Activated CD4-positive, alpha-beta T cell treated with anti-CD3 and anti-CD28 coated beads, Interleukin-2, amount 50 U/mL, for 16 hours (primary cell): ENCODE data around the gene OGDH.
"Not testable (repeated sequence)": the region's sequence is repeated elsewhere in the genome, so short reads cannot be mapped to it uniquely, and the experiment has no call there.

Source experiments
- DNase-seq: peaks from one replicate; pipeline ENCODE4 v3.0.0-alpha.2; 2020

The OGDH gene

DNA sequence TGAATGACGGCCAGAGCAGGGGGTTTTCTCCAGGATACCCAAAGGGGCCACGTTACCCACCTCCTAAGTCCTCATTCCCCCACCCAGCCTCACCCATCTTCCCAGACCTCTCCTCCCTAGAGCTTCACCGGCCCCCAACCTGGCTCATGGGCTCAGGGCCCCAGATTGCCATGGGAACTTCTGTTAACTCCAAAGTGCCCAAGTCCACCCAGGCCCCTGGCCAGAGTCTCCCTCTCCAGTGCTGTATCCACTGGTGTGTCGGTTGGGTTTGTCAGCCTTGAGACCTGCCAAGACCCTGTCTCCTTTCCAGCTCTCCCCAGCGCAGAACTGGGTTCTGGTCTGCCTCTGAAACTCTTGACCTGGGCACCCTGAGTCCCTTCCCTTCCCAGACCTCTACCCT lies 105.1 kb downstream of the OGDH start:
- no peak for DNase-seq

DNA sequence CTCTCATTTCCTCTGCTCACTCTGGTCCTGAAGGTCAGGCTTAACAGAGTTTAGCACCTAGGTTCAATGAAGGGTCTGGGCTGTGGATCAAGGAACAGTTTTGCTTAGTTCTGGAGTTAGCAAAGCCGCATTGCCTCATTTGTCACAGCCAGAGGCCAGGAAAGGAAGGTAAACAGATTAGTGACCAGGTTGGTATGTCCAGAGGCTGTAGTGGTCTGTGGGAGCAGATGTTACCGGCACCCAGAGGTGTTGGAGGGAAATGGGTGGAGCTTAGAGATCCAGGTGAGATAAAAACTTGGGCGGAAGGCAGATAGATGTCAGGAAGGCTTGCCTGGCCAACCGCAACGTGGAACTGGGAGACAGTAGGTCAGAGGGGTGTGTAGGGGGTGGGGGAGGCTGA lies 105.6 kb downstream of the OGDH start:
- DNase-seq = no peak

DNA sequence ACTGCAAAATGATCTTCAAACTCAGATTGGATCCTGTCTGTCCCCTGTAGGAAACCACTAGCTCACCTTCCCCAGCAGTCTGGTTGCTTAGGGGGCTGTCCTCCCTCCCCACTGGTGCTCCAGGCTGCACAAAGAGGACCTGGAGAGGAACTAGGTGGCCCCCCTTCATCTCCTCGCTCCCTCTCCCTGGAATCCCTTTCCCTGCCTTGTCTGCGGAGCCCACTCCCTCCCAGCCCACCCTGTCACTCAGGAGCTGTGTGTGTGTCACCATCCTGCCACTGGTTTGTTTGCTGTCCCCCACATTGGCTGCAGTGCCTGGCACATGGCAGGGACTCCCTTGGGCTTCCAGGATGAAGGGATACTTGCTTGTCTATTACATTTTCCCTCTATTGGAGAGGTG lies 106.7 kb downstream of the OGDH start:
- DNase-seq = no peak

DNA sequence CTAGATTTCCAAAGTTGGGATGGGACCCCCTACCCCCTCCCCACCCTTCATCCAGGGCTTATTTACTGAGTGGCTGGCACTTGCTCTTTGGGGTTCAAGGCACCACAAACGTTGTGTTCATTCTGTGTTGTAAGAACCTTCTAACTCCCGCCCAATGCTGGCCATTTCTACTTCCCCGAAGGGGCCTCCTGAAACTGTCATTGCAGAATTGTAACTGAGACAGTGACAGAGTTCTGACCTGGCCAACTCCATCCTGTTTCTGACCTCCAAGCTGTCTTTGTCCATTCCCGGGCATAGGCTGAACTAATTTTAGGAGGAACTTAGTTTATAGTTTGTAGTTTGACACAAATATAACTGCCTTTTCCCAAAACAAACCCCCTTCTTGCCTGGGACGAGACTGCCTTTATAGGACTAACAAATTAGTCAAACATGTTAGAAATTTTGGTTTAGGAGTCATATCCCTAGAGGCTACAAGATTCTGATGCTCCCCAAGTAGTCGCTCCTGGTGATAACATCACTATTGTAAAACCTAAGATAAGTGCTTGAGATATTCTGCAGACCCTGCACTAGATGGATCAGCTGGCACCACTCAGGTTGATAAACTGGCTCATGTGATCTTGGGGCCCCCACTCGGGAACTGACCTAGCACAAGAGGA lies 107.4 kb downstream of the OGDH start:
- no peak for DNase-seq

DNA sequence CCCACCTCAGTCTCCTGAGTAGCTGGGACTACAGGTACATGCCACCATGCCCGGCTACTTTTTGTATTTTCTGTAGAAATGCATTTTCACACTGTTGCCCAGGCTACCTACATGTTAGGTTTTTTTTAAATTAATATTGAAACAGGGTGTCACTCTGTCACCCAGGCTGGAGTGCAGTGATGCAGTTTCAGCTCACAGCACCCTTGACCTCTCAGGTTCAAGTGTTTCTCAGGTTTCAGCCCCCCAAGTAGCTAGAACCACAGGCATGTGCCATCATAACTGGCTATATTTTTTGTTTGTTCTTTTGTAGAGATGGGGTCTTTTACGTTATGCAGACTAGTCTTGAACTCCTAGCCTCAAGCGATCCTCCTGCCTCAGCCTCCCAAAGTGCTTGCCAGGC lies 109.8 kb downstream of the OGDH start:
- no peak for DNase-seq

DNA sequence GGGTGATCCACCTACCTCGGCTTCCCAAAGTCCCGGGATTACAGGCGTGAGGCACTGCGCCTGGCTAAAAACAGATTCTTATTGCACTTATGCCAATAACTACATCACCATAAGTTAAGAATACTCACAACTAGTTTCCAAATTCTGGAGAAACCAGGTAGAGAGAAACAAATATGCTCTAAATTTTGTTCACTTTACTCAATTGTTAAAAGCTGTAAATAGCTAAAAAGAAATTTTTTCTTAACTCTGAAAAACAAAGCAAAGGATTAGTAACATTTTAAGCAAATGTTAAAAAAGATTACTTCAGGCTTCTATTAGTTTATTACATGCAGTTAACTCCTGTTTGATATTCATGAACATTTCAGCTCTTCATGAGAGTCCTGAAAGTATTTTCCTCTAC lies 113.9 kb downstream of the OGDH start:
- no peak for DNase-seq

DNA sequence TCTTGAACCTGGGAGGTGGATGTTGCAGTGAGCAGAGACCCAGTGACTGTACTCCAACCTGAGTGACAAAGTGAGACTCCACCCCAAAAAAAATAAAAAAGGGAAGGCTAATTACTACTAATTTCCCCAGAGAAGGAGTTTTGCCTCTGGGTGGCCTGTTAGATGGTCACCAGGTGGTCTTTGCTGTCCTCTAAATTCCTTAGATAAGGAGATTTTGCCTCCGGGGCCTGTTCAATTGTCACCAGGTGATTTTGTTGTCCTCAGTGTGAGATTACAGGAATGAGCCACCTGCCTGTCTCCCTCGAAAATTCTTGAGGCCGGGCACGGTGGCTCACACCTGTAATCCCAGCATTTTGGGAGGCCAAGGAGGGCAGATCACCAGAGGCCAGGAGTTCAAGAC lies 117.8 kb downstream of the OGDH start:
- no peak for DNase-seq

DNA sequence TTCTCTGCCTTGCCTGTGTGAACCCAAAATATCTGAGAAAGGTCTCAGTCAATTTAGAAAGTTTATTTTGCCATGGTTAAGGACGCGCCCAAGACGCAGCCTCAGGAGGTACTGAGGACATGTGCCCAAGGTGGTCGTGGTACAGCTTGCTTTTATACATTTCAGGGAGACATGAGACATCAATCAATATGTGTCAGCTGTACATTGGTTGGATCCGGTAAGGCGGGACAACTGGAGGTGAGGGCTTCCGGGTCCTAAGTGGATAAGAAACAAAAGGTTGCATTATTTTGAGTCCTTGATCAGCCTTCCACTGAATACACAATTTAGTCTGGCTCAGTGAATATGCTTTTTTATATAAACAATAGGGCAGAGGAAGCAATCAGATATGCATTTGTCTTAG lies 119.8 kb downstream of the OGDH start:
- DNase-seq = not testable (repeated sequence)

DNA sequence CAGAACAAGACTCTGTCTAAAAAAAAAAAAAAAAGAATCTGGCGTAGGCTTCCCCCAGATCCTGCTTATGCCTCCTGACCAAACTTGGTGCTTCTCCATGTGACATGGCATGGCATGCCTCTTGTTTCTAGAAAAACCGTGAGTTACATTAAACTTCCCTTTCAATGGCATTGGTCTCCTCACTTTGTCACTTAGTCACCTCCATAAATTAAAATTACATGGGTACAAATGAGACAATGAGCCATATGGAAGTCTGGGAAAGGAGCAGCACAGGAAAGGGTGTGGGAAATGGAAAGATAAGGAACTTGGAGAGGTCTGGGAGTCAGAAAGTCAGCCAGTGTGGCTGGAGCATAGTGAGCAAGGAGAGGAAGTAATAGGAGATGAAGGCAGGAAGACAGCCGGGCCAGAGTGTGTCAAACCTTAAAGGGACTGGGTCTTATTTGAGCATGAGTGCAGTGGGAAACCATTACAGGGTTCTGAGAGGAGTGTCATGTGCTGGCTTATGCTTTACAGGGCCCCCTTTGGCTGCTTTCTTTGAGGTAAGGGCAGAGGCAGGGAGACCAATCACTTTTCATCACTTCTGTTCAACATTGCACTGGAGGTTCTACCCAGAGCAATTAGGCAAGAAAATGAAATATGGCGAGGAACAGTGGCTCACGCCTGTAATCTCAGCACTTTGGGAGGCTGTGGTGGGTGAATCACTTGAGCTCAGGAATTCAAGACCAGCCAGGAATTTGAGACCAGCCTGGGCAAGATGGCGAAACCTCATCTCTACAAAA lies 120.9 kb downstream of the OGDH start:
- DNase-seq = no peak

DNA sequence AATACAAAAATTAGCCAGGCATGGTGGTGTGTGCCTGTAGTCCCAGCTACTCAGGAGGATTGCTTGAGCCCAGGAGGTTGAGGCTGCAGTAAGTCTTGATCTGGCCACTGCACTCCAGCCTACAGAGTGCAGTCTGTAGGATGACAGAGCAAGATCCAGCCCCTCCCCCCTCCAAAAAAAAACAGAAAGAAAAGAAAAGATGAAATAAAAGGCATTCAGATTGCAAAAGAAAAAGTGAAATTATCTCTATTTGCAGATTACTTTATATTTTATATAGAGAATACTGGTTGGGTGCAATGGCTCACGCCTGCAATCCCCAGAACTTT lies 121.5 kb downstream of the OGDH start:
- no peak for DNase-seq

DNA sequence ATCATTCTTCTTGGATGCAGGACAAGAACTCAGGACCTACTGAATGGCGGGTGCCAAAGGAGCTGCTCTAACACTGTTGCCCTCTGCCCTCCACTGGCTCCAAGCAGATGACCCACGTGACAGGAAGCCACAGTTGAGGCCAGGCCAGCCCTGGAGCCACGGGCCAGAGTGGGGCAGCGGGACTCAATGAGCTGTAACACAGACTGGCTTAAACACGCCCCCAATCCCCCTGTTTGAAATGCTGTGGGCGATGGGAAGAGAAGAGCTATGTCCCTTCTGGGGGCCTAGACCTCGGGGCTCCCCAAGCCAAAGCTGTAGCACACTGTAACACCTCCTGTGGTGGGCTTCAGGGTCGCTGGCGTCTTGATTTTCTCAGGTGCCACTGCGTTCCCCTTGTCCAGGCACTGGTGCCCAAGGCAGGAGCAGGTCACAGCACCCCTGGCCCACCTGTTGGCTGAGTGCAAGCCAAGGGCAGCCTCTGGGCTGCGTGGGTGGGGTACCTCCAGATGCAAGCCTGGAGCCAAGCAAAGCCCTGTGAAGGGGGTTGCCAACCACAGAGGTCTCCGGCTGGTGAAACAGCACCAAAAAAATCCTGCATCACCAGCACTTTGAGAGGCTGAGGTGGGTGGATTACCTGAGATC lies 123.6 kb downstream of the OGDH start:
- DNase-seq = no peak

DNA sequence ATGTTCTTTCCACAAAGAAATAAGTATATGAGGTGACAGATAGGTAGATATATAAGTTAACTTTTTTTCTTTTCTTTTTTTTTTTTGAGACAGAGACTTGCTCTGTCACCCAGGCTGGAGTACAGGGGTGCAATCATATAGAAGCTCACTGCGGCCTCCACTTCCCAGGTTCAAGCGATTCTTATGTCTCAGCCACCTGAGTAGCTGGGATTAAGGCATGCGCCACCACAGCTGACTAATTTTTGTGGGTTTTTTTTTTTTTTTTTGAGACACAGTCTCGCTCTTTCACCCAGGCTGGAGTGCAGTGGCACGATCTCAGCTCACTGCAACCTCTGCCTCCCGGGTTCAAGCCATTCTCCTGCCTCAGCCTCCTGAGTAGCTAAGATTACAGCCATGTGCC lies 126.5 kb downstream of the OGDH start:
- DNase-seq = not testable (repeated sequence)

DNA sequence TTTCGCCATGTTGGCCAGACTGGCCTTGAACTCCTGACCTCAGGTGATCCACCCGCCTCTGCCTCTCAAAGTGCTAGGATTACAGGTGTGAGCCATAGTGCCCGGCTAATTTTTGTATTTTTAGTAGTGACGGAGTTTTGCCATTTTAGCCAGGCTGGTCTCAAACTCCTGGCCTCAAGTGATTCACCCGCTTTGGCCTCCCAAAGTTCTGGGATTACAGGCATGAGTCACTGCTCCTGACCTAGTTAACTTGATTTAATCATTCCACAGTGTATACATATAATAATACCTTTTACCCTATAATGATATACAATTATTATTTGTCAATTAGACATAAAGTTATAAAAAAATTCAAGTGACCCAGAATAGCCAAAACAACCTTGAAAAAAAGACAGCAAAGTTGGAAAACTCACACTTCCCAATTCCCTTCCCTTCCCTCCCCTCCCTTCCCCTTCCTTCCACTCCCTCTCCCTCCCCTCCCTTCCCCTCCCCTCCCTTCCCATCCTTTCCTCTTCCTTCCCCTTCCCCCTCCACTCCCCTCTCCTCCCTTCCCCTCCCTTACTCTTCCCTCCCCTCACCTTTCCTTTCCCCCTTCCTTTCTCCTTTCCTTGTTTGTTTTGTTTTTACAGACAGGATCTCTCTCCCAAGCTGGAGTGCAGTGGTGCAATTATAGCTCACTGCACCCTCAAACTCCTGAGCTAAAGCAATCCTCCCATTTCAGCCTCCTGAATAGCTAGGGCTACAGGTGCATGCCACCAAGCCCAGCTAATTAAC lies 127.5 kb downstream of the OGDH start:
- DNase-seq = no peak

DNA sequence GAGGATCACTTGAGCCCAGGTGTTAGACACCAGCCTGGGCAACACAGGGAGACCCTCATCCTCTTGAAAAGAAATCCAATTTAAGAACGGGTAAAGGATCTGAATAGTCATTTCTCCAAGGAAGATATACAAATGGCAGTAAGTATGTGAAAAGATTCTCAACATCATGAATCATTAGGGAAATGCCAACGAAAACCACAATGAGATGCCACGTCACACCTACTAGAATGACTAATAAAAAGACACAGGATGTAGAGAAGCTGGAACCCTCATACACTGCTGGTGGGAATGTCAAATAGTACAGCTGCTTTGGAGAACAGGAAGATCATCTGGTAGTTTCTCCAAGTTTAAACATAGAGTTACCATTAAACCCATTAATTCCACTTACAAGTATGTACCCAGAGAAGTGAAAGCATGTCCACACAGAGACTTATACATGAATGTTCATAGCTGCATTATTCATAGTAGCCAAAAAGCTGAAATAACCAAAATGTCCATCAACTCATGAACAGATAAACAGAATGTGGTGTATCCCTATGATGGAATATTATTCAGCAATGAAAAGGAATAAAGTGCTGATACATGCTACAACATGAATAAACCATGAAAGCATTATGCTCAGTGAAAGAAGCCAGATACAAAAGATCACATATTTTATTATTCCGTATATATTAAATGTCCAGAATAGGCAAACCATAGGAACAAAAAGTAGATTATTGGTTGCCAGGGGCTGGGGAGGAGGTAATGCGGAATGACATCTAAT lies 129.2 kb downstream of the OGDH start:
- DNase-seq = peak; percentile 87

DNA sequence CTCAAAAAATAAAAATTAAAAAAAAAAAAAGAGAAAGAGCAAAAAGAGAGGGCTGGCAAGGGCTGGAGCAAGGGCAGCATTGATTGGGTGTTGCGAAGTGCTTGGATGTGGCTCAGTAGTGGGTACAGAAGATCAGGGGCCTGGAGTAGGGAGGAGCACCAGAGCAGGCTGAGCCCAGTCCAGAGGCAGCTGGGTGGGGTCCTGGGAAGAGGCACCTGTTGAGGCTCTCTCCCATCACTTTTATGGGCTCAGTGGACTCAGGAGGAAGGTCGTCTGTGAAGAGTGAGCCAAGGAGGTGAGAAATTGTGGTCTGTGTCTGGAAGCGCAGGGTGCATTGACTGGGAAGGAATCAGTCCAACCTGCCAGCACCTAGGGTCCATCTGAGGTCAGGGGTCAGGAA lies 130.5 kb downstream of the OGDH start:
- DNase-seq = no peak

DNA sequence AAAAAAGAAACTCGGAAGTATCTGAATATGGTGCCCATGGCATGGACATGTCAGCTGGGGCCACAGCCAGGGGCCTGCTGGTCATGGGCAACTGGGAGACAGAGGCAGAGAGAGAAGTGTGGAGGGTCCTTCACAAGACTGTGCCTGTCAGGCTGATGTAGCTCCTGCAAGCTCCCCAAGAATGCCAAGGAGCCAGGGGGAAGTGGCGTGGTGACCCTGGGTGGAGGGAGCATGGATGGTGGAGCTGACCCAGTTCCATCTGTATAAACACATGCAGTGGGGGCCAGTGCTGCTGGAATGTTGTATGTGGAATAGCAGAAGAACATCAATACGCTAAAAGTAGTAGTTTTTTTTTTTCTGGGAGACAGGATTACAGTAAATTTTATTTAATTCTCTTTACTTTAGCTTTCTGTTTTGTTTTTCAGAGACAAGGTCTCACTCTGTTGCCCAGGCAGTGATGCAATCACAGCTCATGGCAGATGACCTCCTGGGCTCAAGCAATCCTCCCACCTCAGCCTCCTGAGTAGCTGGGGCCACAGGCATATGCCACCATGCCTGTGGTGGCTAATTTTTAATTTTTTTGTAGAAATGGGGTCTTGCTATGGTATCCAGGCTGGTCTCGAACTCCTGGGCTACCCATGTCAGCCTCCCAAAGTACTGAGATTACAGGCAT lies 131.8 kb downstream of the OGDH start:
- DNase-seq = no peak

DNA sequence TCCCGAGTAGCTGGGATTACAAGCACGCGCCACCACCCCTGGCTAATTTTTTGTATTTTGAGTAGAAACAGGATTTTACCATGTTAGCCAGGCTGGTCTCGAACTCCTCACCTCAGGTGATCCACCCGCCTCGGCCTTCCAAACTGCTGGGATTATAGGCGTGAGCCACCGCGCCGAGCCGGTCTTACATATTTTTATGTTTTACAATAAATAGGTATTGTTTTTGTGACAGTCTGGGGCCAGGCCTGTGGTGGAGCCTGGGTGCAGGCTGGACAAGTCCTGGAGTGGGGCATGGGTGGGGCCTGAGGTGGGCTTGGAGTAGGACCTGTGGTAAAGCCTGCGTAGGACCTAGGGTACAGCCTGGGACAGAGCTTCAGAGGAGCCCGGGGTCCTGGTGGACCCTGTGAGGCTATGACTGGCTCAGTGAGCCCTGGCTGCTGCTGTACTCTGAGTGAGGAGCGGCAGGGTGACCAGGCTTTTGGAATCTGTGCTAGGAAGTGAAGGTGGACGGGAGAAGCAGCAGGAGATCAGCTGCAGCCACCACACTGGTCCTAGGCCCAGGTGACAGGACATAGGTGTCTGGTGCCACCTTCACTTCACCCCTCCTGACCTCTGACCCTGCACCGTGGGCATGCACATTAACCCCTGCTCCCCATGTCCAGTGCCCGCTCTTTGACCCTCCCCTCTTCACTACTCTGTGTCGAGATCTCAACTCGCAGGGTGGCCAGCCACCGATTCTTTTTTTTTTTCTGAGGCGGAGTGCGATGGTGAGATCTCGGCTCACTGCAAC lies 132.6 kb downstream of the OGDH start:
- DNase-seq = no peak

DNA sequence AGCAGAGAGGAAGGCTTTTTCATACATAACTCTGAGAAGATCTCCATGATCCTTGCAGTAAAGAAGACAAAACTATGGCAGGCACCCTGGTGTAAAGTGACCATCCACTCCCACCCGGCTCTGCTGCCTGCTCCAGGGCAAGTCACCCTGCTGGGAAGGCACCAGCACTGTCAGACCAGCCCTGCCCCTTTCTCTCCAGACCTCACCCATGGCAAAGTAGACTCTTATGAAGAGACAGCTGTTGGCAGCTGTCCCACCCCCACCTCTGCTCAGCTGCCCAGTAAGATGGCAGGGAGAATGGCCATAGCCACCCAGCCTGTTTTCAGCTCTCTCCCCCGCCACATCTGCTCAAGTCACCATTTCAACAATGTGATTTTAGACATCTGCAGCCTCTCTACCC lies 133.6 kb downstream of the OGDH start:
- DNase-seq = no peak

DNA sequence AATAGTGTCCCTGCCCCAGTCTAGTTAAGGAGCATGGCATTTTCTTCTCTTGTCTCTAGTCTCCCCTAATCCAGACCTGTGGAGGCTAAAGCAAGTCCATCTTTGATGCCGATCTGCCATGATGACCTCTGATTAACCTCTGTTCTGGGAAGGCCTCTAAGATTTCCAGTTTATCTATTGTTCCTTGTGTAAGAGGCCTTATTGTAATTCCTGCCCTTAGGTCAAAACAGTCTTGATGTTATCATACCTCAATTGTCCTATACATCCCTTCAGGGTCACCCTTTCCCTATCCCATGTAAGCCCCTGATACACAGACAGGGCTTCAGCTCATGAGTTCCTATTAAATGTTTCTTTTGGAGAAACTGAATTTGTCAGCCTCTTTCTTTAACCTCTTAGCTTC lies 137.3 kb downstream of the OGDH start:
- DNase-seq = no peak

DNA sequence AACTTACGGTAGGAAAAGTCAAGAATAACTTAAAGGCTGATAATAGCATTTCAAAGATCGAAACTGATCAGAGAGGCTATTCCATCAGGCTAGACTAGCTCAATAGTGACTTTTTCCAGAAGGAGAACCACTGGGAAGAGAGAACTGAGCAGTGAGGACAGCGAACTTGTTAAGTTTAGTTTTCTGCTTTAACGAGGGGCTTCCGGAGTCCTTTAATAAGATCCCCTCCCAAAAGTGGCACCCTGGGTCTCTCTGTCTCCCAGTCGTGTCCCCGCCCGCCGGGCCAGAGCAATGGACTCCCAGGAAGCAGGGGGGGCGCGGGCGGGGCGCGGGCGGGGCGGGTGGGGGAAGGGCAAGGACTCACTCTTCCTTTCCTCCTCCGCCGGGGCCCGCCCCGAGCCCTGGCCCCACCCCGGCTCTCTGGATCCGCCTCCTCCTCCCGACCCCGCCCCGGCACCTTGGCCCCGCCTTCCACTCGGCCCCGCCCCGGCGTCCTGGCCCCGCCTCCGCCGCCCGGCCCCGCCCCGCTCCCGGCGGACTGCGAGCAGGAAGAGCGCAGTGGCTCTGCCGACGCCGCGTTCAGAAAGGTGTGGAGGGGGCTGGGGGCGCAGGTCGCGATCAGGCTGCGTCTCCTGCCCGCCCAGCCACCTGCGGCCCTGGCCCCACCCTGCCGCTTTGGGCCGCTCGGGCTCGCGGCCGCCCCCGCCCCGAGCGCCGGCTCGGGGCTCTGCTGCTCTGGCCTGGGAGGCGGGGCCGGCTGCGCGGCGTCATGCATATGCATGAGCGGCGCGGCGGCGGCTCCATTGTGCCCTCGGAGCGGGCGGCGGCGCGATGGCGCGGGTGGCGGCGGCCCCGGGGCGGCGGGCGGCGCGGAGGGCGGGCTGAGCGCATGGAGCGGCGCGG lies 141.9 kb downstream of the OGDH start, which contains the start of gene ZMIZ2:
Gene ZMIZ2 (plus strand): TSS at position 803 of the 903 bp plus-strand sequence. CDS start 7,403 bp downstream, outside the sequence.
- peak; percentile 95 for DNase-seq
